Stimulated activated CD4-positive, alpha-beta T cell treated with anti-CD3 and anti-CD28 coated beads, TNF-alpha, amount 100 ng/mL, for 24 hours (primary cell): ENCODE data around the gene FETUB.

Experiments
- DNase-seq, 3 experiments: peaks; one replicate each; pipeline ENCODE4 v3.0.0-alpha.2; 2020; ENCODE audit warnings: low read depth in 3 of 3

FETUB gene

GRCh38 chr3:186639778-186640472 is at the start of gene FETUB:
Gene FETUB, plus strand, starts transcription at chr3:186640399. Its CDS starts 62 bp downstream, at chr3:186640461.
- DNase-seq = no peak

- DNase-seq = no peak
These were observed 49.5 kb upstream of the FETUB start for GRCh38 chr3:186590580-186591295.

- no peak for DNase-seq
These were observed 47.5 kb upstream of the FETUB start for GRCh38 chr3:186592682-186593081.

- DNase-seq = no peak
These were observed 46.3 kb upstream of the FETUB start for GRCh38 chr3:186593862-186594261.

GRCh38 chr3:186594591-186595113 is 45.5 kb upstream of the FETUB start:
- no peak for DNase-seq

- DNase-seq = no peak
These were observed 43.5 kb upstream of the FETUB start for GRCh38 chr3:186596568-186597287.

- DNase-seq = no peak
These were observed 42.0 kb upstream of the FETUB start for GRCh38 chr3:186598108-186598784.

GRCh38 chr3:186598794-186599141 is 41.4 kb upstream of the FETUB start:
- no peak for DNase-seq

- no peak for DNase-seq
These were observed 40.9 kb upstream of the FETUB start for GRCh38 chr3:186599142-186599784.

- DNase-seq = no peak
These were observed 40.4 kb upstream of the FETUB start for GRCh38 chr3:186599785-186600166.

- no peak for DNase-seq
These were observed 39.3 kb upstream of the FETUB start for GRCh38 chr3:186600896-186601295.

GRCh38 chr3:186603159-186603558 is 37.0 kb upstream of the FETUB start:
- DNase-seq = no peak

GRCh38 chr3:186605078-186605477 is 35.1 kb upstream of the FETUB start:
- DNase-seq = no peak

GRCh38 chr3:186605561-186606545 is 34.3 kb upstream of the FETUB start:
- DNase-seq = no peak

- DNase-seq = no peak
These were observed 31.5 kb upstream of the FETUB start for GRCh38 chr3:186608624-186609215.

GRCh38 chr3:186609247-186609868 is 30.8 kb upstream of the FETUB start:
- no peak for DNase-seq

- DNase-seq = no peak
These were observed 28.1 kb upstream of the FETUB start for GRCh38 chr3:186612065-186612464.

GRCh38 chr3:186612721-186613636 is 27.2 kb upstream of the FETUB start, which contains the start of gene AHSG:
Gene AHSG, plus strand, starts transcription at chr3:186613060. Its CDS starts 82 bp downstream, at chr3:186613142.
- no peak for DNase-seq
